Ramos (cell line): ENCODE measurements around the gene DEFB131B.
"Not testable (repeated sequence)": the region's sequence is repeated elsewhere in the genome, so short reads cannot be mapped to it uniquely, and the experiment has no call there.

Source experiments
- in situ Hi-C: fragments of 300-500 bp; cut with MboI; formaldehyde crosslinking; loops from one replicate; pipeline ENCODE4 v1.14.3; 2022; ENCODE audit warnings: low sequenced_read_pairs; ENCODE audit not compliant: unreplicated experiment

The DEFB131B gene

DNA sequence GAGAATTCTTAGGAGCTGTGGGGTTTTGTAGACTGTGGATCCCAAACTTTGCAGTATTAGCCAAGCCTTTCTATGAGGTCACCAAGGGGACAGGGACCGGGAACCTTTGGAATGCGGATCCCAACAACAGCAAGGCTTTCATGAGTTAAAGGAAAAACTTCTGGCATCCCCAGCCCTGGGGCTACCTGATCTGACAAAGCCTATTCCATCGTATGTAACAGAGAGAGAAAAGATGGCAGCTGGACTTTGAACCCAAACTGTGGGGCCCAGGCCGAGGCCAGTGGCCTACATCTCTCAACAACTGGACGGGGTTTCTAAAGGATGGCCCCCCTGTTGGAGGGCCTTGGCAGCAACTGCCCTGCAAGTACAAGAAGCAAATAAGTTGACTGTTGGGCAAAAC is 32.5 kb downstream of the DEFB131B start:
- in situ Hi-C loops, result not testable (repeated sequence)

DNA sequence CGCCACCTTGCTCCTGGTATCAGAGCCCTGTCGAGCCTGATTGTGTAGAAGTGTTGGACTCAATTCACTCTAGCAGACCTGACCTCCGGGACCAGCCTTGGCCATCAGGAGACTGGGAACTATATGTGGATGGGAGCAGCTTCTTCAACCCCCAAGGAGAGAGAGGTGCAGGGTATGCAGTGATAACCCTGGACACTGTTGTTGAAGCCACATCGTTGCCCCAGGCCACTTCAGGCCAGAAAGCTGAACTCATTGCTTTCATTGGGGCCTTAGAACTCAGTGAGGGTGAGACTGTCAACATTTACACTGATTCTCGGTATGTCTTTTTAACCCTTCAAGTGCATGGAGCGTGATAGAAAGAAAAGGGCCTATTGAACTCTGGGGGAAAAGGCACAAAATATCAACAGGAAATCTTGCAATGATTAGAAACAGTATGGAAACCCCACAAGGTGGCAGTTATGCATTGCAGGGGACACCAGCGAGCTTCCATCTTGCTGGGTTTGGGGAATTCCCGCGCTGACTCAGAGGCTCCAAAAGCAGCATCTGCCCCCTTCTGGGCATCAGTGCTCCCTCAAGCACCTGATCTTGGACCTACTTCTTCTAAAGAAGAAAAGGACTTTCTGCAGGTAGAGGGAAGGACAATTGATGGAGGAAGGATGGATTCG is 33.2 kb downstream of the DEFB131B start:
- in situ Hi-C loops, result not testable (repeated sequence)

DNA sequence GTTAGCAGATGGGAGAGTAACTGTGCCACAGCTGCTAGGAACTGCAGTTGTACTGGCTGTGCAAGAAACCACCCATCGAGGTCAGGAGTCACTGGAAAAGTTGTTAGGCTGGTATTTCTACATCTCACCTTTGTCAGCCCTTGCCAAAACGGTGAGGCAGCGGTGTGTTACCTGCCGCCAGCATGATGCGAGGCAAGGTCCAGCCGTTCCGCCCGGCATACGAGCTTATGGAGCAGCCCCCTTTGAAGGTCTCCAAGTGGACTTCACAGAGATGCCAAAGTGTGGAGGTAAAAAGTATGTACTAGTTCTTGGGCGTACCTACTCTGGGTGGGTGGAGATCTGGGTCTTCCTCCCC is 33.7 kb downstream of the DEFB131B start:
- in situ Hi-C loops, result not testable (repeated sequence)

DNA sequence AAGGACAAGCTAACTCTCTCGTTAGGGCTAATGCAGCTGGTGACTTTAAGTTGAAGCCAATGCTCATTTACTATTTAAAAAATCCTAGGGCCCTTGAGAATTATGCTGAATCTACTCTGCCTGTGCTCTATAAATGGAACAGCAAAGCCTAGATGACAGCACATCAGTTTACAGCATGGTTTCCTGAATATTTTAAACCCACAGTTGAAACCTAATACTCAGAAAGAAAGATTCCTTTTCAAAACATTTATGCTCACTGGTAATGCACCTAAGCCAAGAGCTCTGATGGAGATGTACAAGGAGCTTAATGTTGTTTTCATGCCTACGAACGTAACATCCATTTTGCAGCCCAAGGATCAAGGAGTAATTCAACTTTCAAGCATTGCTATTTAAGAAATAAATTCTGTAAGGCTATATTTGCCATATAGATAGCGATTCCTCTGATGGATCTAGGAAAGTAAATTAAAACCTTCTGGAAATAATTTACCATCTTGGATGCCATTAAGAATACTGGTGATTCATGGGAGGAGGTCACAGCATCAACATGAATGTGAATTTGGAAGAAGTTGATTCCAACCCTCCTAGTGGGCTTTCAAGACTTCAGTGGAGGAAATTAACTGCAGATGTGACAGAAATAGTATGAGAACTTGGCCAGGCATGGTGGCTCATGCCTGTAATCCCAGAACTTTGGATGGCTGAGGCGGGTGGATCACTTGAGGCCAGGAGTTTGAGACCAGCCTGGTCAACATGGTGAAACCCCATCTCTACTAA is 35.7 kb downstream of the DEFB131B start:
- in situ Hi-C loops, result no loop called here

DNA sequence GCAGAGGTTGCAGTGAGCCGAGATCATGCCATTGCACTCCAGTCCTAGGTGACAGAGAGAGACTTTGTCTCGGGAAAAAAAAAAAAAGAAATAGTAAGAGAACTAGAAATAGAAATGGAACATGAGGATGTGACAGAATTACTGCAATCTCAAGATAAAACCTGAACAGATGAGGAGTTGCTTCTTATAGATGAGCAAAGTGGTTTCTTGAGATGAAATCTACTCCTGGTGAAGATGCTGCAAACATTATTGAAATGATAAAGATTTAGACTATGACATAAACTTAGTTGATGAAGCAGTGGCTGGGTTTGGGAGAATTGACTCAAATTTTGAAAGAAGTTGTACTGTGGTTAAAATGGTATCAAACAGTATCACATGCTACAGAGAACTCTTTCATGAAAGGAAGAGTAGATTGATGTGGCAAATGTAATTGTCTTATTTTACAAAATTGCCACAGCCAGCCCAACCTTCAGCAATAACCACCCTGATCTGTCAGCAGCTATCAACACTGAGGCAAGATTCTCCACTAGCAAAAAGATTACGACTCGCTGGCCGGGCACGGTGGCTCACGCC is 36.5 kb downstream of the DEFB131B start:
- in situ Hi-C loops, result no loop called here

DNA sequence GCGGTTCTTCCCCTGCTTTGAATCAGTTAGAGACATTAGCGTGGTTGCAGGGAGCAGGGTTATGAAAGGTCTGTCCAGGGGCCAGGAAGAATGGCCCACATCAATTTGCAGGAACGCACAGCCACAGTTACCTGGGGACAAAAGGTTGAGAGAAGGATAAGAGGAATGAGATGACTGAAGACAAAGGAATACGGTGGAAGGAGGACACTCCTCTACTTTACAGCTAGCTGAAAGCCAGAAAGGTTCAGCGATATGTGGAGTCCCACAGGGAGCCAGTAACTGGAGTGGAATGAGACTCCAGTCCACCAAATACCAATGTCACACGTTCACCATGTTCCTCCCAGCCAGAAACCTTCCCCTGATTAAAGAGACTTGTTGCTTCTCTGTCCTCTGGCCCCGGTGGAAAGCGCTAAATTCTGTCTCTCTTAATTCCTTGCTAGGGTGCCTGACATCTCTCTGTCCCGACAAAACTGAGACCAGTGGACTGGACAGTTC is 39.4 kb downstream of the DEFB131B start:
- in situ Hi-C loops, result no loop called here

DNA sequence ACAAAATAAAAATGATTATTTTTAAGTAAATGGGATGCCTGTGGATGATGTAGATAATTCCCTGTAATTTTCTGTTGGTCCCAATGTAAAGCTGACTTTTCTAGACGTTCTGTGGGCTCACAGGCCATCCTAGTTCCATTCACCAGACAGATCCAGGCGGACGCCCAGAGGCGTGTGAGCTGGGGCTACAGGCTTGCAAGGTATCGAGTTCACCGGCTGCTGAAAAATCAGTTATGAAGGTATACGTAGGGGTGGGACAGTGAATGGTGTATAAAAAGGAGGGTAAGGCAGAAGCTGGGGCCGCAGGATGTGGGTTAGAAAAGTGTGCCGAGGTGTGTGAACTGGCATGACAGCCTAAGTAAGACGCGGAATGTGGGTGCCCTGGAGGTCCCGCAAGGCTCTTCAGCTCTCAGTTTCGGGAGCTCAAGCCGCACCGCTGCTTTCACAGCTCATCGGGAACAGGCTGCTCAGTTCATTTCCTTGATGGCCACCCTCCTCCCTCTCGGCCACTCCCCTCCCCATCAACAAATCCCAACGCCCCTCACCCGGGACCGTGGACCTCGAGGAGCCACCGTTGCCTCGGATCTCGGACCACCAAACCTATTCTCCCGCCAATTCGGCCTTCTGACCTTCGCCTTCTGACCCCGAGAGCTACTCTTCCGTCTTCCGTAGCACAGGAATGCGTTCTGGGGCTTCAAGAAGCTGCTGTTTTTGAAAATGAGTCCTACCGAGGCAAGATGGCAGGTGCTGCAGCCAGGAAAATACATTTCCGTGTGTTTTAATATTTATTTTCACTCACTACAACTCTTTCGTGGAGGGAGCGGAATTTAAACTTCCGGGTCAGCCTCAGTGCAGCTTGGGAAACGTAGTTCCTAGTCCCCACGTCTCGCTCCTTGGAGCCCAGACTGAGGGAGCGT is 49.8 kb downstream of the DEFB131B start, which contains the start of gene XNDC1N:
Gene XNDC1N (minus strand): TSS at position 775 of the 917 bp plus-strand sequence. CDS start 5,241 bp downstream, outside the sequence.
- in situ Hi-C loops, result no loop called here

DNA sequence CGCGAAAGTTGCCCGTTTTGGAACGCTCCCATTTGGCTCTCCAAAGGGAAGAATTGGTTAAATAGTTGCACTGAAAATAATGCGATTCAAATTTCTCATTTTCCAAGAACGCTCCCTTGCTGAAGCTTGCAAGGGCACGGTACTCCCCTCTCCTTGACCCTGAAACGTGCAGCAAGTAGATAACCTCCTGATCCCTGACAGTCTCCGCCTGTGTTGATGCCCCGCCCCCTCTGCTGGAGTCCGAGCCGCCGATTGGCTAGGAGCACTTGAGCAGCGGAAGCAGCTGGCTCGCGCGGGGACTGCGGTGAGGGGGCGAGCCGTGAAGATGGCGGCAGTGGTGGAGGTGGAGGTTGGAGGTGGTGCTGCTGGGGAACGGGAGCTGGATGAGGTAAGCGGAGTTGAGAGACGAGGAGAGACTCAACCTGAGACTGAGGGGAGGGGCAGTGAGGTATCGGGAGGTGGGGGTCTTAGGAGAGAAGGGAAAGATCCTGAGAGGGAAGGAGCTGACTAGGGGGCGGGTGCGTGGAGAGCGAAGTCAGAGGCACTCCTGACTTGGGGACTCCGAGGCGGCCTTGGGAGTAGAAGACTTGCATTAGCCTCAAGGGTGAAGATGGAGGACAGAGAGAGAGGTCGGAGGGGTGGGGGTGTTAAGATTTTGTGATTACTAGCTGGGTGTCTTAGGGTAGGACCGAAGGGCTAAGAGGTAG is 50.6 kb downstream of the DEFB131B start, which contains the start of gene RNF121:
Gene RNF121 (plus strand): TSS at position 310 of the 707 bp plus-strand sequence. CDS start 16 bp downstream, at position 326.
- in situ Hi-C loops, result no loop called here

DNA sequence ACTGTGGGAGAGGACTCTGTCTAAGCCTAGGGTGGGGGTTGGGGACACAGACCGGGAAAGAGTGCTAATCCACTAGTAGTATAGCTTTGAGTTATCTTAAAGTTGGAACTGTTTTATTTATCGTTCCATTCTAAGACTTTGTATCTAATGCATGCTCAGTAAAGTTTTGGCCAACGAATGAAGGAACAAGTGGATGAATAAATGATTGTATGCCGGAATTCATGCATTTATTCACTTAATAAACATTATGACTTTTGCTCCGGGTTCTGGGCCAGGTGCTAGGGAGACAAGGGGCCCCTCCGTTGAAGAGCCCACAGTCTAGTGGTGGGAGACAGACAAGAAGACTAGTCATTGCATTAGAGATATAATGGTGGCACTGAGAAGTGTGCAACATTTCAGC is 51.2 kb downstream of the DEFB131B start:
- in situ Hi-C loops, result no loop called here

DNA sequence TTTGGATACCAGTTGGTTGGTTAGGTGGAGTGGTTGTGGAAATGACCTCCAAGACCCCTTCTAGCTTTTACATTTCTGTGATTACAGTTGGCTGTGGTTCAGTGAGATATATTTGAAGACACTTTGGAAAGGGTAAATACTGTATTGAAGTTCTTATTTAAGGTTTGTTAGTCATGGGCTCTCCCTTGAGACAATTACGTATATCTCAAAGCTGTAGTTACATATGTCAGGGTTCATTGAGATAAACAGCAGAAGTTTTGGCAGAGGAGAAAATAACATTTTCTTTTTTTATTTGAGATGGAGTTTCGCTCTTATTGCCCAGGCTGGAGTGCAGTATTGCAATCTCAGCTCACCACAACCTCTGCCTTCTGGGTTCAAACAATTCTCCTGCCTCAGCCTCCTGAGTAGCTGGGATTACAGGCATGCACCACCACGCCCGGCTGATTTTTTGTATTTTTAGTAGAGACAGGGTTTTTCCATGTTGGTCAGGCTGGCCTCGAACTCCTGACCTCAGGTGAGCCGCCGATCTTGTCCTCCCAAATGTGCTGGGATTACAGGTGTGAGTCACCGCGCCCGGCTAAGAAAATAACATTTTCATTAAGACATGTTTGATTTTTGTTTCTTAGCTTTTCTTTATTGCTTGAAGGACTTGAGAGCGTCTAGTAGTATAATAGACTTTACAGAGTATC is 52.4 kb downstream of the DEFB131B start:
- in situ Hi-C loops, result no loop called here

DNA sequence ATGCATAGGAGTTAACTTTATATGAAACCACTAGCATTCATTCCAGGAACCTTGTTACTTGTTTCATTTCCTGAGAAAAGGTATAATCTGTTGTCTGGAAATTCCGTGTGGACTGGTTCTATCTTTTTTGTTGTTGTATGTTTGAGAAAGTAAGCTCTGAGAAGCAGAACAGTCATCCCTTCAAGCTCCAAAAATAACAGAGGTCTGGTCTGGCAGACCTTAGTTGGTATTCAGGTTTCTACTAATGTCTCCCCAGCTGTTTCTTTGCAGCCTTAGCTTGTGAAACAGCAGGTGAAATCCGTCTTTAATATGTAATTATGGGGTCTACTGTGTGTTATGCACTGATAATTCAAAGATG is 53.0 kb downstream of the DEFB131B start:
- in situ Hi-C loops, result no loop called here

DNA sequence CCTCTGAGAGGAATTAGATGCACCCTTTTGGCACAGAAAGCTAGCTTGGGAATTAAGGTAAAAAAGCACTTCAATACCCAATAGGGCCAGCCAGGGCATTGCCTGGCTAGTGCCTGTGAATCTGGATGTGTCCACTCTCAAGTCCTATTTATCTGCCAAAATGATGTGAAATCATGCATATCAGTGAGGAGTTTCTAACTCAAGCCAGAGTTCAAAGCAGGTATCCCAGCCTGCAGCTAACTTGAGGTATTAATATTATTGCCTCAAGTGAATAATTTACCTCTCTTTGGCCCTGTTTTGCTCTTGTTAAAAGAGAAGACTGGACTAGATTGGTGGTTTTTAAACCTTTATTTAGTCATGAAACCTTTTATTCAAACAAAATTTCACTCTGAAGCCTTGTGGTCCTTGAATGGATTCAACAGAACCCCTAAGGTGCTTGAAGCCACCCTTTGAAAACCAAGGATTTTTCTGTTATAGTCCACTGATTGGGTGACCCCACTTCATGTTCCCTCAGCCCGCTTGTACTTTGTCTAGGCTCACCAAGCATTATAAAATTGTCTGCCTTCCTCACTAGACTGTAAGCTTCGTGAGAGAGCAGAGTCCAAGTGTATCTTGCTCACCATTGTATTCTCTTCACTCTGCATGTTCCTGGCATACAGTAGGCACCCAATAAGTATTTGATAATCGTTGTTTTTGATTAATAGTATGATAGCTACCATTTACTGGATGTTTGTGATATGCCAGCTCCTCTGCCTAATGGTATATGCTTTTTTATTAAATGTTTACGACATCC is 55.1 kb downstream of the DEFB131B start:
- in situ Hi-C loops, result no loop called here
